Measurements from ENCODE around the gene DCDC1. TPM values are rescaled to one million over a fixed set of nuclear protein-coding genes. Genes with fewer than 3 reads are reported as not detected.

Gene DCDC1
- total and polyA plus RNA-seq, 12 donors, result 0.07 to 1.5 (median 0.29) TPM; not detected in 1

DNA sequence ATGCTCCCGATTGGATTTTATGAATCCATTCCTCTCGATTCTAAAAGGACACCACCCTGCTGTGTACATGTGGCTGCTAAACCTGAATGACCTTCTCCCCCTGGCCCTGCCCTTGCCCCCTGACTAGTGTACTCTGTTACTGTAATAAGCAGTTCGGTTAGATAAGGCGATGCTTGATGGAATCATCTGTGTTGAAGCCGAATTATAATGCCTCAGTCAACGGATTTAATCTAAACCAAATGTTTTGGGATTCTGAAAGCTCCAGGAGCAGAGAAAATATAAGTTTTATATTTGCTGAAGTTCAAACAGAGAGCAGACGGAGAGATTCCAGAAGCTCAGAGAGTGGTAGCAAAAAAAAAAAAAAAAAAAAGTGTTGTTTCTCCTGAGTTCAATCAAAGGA lies 508.0 kb downstream of the DCDC1 start:
- H3K4me3 ChIP-seq, result no peak overlapping the region
- no peak for TF ChIP-seq POLR2A (IDR thresholded peaks at IDR 0.05)
- TF ChIP-seq, protein P1, sequence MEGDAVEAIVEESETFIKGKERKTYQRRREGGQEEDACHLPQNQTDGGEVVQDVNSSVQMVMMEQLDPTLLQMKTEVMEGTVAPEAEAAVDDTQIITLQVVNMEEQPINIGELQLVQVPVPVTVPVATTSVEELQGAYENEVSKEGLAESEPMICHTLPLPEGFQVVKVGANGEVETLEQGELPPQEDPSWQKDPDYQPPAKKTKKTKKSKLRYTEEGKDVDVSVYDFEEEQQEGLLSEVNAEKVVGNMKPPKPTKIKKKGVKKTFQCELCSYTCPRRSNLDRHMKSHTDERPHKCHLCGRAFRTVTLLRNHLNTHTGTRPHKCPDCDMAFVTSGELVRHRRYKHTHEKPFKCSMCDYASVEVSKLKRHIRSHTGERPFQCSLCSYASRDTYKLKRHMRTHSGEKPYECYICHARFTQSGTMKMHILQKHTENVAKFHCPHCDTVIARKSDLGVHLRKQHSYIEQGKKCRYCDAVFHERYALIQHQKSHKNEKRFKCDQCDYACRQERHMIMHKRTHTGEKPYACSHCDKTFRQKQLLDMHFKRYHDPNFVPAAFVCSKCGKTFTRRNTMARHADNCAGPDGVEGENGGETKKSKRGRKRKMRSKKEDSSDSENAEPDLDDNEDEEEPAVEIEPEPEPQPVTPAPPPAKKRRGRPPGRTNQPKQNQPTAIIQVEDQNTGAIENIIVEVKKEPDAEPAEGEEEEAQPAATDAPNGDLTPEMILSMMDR (IDR thresholded peaks at IDR 0.05), result no peak
- intact Hi-C loops (cut with DNase I), result no loop called here
- H3K9me3 ChIP-seq (replicated peaks in 1 of 3), result no peaks in the 10 kb centered on the region
- 70 to 81% (median 76%) methylated on average over 7 of the region's 7 CpGs for WGBS, 4 donors
- DNase-seq, result no peak
- H3K4me1 ChIP-seq (replicated peaks in 1 of 2), result no peaks in the 10 kb centered on the region
- H3K36me3 ChIP-seq (replicated peaks in 1 of 2), result no peaks in the 10 kb centered on the region
- H3K27ac ChIP-seq, result no peak overlapping the region
- no peaks in the 10 kb centered on the region for H3K27me3 ChIP-seq

- WGBS, 4 donors, result 80 to 91% (median 87%) methylated on average over 7 of the region's 7 CpGs
- Histone ChIP-seq H3K27me3 (no peaks in the 10 kb centered on the region), H3K4me1 (replicated peaks in 1 of 2) (no peaks in the 10 kb centered on the region), H3K36me3 (replicated peaks in 1 of 2) (no peaks in the 10 kb centered on the region), H3K4me3 (no peak overlapping the region), H3K27ac (no peak overlapping the region), H3K9me3 (replicated peaks in 1 of 3) (no peaks in the 10 kb centered on the region)
- TF ChIP-seq POLR2A (IDR thresholded peaks at IDR 0.05), result no peak
- TF ChIP-seq, protein P1 (IDR thresholded peaks at IDR 0.05), result no peak
- intact Hi-C loops (cut with DNase I), result no loop called here
- no peak for DNase-seq
Measured at GRCh38 chr11:30861064-30861463, 508.5 kb downstream of the DCDC1 start.

- intact Hi-C loops (cut with DNase I), result no loop called here
- no peak for TF ChIP-seq POLR2A (IDR thresholded peaks at IDR 0.05)
- TF ChIP-seq, protein P1 (IDR thresholded peaks at IDR 0.05), result no peak
- Histone ChIP-seq H3K4me3 (no peak overlapping the region), H3K4me1 (replicated peaks in 1 of 2) (no peaks in the 10 kb centered on the region), H3K27ac (no peak overlapping the region), H3K27me3 (no peaks in the 10 kb centered on the region), H3K9me3 (replicated peaks in 1 of 3) (no peaks in the 10 kb centered on the region), H3K36me3 (replicated peaks in 1 of 2) (no peaks in the 10 kb centered on the region)
- DNase-seq, result no peak
- 60 to 86% (median 68%) methylated on average over 2 of the region's 2 CpGs for WGBS, 4 donors
Measured at GRCh38 chr11:30860146-30860545, 509.4 kb downstream of the DCDC1 start.

DNA sequence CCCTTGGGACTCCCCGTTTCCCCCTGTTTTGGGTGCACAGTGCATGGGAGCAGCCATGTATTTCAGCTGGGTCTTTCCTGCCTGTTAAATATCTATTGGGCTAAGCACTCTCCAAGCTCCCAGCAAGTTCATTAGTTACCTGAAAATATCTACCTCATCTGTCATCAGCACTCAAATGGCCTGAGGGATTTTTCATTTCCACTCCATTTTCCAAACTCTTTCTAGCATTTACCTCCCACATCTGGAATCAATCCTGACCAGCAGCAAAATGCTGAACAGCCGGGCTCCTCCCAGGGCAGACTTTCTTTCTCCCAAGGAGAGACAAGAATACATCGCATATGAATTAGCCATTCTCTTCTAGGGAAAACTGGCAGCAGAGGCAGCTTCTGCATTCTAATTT lies 509.9 kb downstream of the DCDC1 start:
- intact Hi-C loops (cut with DNase I), result loop anchor here (5.0 to 10.0 kb wide), 2 partner anchors 512 to 515 kb away; no protein-coding TSS in a partner anchor
- no peaks in the 10 kb centered on the region for H3K4me1 ChIP-seq (replicated peaks in 1 of 2)
- no peak overlapping the region for H3K4me3 ChIP-seq
- H3K9me3 ChIP-seq (replicated peaks in 1 of 3), result no peaks in the 10 kb centered on the region
- WGBS, 4 donors, result 63 to 72% (median 70%) methylated on average over 3 of the region's 3 CpGs
- no peak for DNase-seq
- H3K36me3 ChIP-seq (replicated peaks in 1 of 2), result no peaks in the 10 kb centered on the region
- no peak overlapping the region for H3K27ac ChIP-seq
- H3K27me3 ChIP-seq, result no peaks in the 10 kb centered on the region
- TF ChIP-seq POLR2A (IDR thresholded peaks at IDR 0.05), result no peak
- TF ChIP-seq, protein P1 (IDR thresholded peaks at IDR 0.05), result no peak

Data from adrenal gland (tissue), 12 donors.